ENCODE data around the gene KLHL3. TPM values are rescaled to one million over a fixed set of nuclear protein-coding genes. Genes with fewer than 3 reads are reported as not detected.

The KLHL3 gene
- total and polyA plus RNA-seq, 9 of the 15 experiments (the other 6 are each of a cell fraction or from before 2014, with no cell fraction given): under 0.01 to 1.5 (median 0.22) TPM

DNA sequence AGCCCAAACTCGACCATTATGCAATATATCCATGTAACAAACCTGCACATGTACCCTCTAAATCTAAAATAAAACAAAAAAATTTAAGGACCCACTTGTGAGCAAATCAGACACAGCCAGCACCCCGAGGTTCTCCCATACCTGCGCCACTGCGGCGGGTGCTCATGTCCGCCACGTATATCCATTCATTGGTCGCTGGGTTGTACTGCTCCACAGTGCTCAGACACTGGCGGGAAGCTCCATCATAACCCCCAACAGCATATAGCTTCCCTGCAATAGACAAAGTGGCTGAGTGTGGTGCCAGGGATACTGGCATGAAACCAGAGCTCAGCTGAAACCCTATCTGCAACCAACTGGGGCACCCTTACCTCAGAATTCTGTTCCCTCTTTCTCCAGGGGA, 102.0 kb downstream of the KLHL3 start:
- CTCF ChIA-PET (ENCODE audit: low intra/inter-chr PET ratio): no interaction called here
- Histone ChIP-seq H3K4me1 (replicated peaks in 1 of 2; ENCODE audit: control insufficient read depth in 2 of 2, insufficient read depth in 2 of 2, low read length in 2 of 2) (no peaks in the 10 kb centered on the region), H3K27ac (ENCODE audit: extremely low read depth, low read depth, low read length) (no peak overlapping the region), H3K9me1 (ENCODE audit: control insufficient read depth, insufficient read depth, low read length) (no peaks in the 10 kb centered on the region), H3K36me3 (ENCODE audit: control insufficient read depth, insufficient read depth, low read length) (no peaks in the 10 kb centered on the region), H3K4me2 (ENCODE audit: insufficient read depth, low read length) (no peak overlapping the region), H3K27me3 (ENCODE audit: control insufficient read depth in 2 of 2, insufficient read depth in 2 of 2, low read length in 2 of 2) (peaks cover 5 to 24% of the 10 kb centered on the region in 2 experiments; a peak in 4 of 5 replicates), H3K9me3 (replicated peaks; ENCODE audit: control insufficient read depth, insufficient read depth, low read depth, low read length) (no peaks in the 10 kb centered on the region), H3K4me3 (no peak overlapping the region), H2AFZ (ENCODE audit: low read depth, low read length) (no peak overlapping the region), H3K9ac (ENCODE audit: insufficient read depth in 1 of 2, low read depth in 2 of 2, low read length in 2 of 2) (no peak overlapping the region), H4K20me1 (replicated peaks; ENCODE audit: control insufficient read depth, insufficient read depth, low read length) (no peaks in the 10 kb centered on the region; the same call in 1 of the 2 replicates), H3K79me2 (ENCODE audit: control insufficient read depth, insufficient read depth, low read length) (no peaks in the 10 kb centered on the region)
- no TSS peak for BruUV-seq (replicated peaks)
- intact Hi-C loops (cut with micrococcal nuclease): no loop called here
- DNase-seq (ENCODE audit: extremely low read depth in 1 of 4, low spot score in 3 of 4): no peak
- in situ Hi-C loops (cut with MboI): no loop called here
- 2% methylated on average over 9 of the region's 9 CpGs for WGBS (ENCODE audit: insufficient coverage, low coverage, missing lambda C conversion rate)
- POLR2A ChIA-PET: interaction anchor here (1.1 to 1.3 kb wide), 2 partner anchors 20 to 27 kb away, joined by 3 read pairs; no protein-coding TSS in a partner anchor
- no peak for ATAC-seq
- FAIRE-seq: no peak
- TF ChIP-seq ZNF444 (CRISPR knock-in tag; IDR thresholded peaks at IDR 0.05) (no peak), ZNF785 (CRISPR knock-in tag; IDR thresholded peaks at IDR 0.05) (no peak), NFIX (CRISPR knock-in tag; IDR thresholded peaks at IDR 0.05; ENCODE audit: low read depth) (no peak), NR2C1 (IDR thresholded peaks at IDR 0.05) (no peak), NR2C1 (tag; IDR thresholded peaks at IDR 0.05) (no peak), CHCHD3 (CRISPR knock-in tag; IDR thresholded peaks at IDR 0.05) (no peak), MYNN (IDR thresholded peaks at IDR 0.05) (no peak), MYNN (CRISPR knock-in tag; IDR thresholded peaks at IDR 0.05) (no peak), YBX1 (IDR thresholded peaks at IDR 0.05) (no peak), FOXK1 (CRISPR knock-in tag; IDR thresholded peaks at IDR 0.05; ENCODE audit: borderline replicate concordance) (no peak), NR1H2 (CRISPR knock-in tag; IDR thresholded peaks at IDR 0.05) (no peak), SRSF9 (IDR thresholded peaks at IDR 0.05; ENCODE audit: borderline replicate concordance, low read depth, low read length) (no peak), ZNF644 (tag; IDR thresholded peaks at IDR 0.05; ENCODE audit: low read depth) (no peak), TAL1 (IDR thresholded peaks at IDR 0.05) (no peak), TBL1XR1 (IDR thresholded peaks at IDR 0.05; ENCODE audit: low read length in 2 of 2) (no peak)
- TF ChIP-seq, protein P1, sequence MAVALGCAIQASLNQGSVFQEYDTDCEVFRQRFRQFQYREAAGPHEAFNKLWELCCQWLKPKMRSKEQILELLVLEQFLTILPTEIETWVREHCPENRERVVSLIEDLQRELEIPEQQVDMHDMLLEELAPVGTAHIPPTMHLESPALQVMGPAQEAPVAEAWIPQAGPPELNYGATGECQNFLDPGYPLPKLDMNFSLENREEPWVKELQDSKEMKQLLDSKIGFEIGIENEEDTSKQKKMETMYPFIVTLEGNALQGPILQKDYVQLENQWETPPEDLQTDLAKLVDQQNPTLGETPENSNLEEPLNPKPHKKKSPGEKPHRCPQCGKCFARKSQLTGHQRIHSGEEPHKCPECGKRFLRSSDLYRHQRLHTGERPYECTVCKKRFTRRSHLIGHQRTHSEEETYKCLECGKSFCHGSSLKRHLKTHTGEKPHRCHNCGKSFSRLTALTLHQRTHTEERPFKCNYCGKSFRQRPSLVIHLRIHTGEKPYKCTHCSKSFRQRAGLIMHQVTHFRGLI (CRISPR knock-in tag; IDR thresholded peaks at IDR 0.05): no peak
- TF ChIP-seq, protein P2, sequence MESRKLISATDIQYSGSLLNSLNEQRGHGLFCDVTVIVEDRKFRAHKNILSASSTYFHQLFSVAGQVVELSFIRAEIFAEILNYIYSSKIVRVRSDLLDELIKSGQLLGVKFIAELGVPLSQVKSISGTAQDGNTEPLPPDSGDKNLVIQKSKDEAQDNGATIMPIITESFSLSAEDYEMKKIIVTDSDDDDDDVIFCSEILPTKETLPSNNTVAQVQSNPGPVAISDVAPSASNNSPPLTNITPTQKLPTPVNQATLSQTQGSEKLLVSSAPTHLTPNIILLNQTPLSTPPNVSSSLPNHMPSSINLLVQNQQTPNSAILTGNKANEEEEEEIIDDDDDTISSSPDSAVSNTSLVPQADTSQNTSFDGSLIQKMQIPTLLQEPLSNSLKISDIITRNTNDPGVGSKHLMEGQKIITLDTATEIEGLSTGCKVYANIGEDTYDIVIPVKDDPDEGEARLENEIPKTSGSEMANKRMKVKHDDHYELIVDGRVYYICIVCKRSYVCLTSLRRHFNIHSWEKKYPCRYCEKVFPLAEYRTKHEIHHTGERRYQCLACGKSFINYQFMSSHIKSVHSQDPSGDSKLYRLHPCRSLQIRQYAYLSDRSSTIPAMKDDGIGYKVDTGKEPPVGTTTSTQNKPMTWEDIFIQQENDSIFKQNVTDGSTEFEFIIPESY (CRISPR knock-in tag; IDR thresholded peaks at IDR 0.05): no peak
- TF ChIP-seq, protein P3, sequence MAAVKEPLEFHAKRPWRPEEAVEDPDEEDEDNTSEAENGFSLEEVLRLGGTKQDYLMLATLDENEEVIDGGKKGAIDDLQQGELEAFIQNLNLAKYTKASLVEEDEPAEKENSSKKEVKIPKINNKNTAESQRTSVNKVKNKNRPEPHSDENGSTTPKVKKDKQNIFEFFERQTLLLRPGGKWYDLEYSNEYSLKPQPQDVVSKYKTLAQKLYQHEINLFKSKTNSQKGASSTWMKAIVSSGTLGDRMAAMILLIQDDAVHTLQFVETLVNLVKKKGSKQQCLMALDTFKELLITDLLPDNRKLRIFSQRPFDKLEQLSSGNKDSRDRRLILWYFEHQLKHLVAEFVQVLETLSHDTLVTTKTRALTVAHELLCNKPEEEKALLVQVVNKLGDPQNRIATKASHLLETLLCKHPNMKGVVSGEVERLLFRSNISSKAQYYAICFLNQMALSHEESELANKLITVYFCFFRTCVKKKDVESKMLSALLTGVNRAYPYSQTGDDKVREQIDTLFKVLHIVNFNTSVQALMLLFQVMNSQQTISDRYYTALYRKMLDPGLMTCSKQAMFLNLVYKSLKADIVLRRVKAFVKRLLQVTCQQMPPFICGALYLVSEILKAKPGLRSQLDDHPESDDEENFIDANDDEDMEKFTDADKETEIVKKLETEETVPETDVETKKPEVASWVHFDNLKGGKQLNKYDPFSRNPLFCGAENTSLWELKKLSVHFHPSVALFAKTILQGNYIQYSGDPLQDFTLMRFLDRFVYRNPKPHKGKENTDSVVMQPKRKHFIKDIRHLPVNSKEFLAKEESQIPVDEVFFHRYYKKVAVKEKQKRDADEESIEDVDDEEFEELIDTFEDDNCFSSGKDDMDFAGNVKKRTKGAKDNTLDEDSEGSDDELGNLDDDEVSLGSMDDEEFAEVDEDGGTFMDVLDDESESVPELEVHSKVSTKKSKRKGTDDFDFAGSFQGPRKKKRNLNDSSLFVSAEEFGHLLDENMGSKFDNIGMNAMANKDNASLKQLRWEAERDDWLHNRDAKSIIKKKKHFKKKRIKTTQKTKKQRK (IDR thresholded peaks at IDR 0.05; ENCODE audit: borderline replicate concordance, low read depth, low read length): no peak
